ENCODE data around the gene CCDC91. TPM values are rescaled to one million over a fixed set of nuclear protein-coding genes. Genes with fewer than 3 reads are reported as not detected.

The CCDC91 gene
- polyA plus RNA-seq, 3 donors from 2014 or later = 46.8 to 60.1 (median 54.3) TPM

GRCh38 chr12:28172434-28173030 lies 17.7 kb upstream of the CCDC91 start:
- peaks cover 0 to 4% (median 0%) of the 10 kb centered on the region in 3 donors for H3K36me3 Mint-ChIP-seq
- no peak overlapping the region for H3K4me3 Mint-ChIP-seq
- H3K9me3 Mint-ChIP-seq = no peaks in the 10 kb centered on the region
- no peak for DNase-seq
- H3K4me1 Mint-ChIP-seq = no peaks in the 10 kb centered on the region
- peaks cover 4% of the 10 kb centered on the region in 3 donors for H3K27me3 Mint-ChIP-seq (ENCODE audit: low read depth in 3 of 3)
- no peak overlapping the region for H3K27ac Mint-ChIP-seq

GRCh38 chr12:28173440-28173839 lies 16.8 kb upstream of the CCDC91 start:
- H3K36me3 Mint-ChIP-seq = peaks cover 0 to 4% (median 0%) of the 10 kb centered on the region in 3 donors
- H3K9me3 Mint-ChIP-seq = no peaks in the 10 kb centered on the region
- DNase-seq = no peak
- H3K27ac Mint-ChIP-seq = no peak overlapping the region
- no peaks in the 10 kb centered on the region for H3K4me1 Mint-ChIP-seq
- H3K27me3 Mint-ChIP-seq (ENCODE audit: low read depth in 3 of 3) = peaks cover 4% of the 10 kb centered on the region in 3 donors
- H3K4me3 Mint-ChIP-seq = no peak overlapping the region

GRCh38 chr12:28175098-28175589 lies 15.1 kb upstream of the CCDC91 start:
- H3K27ac Mint-ChIP-seq = no peak overlapping the region
- no peak overlapping the region for H3K4me3 Mint-ChIP-seq
- H3K27me3 Mint-ChIP-seq (ENCODE audit: low read depth in 3 of 3) = peaks cover 4 to 7% (median 4%) of the 10 kb centered on the region in 3 donors
- H3K4me1 Mint-ChIP-seq = no peaks in the 10 kb centered on the region
- peaks cover 0 to 4% (median 0%) of the 10 kb centered on the region in 3 donors for H3K36me3 Mint-ChIP-seq
- no peak for DNase-seq
- H3K9me3 Mint-ChIP-seq = no peaks in the 10 kb centered on the region

- Mint-ChIP-seq H3K4me1 (no peaks in the 10 kb centered on the region), H3K27me3 (ENCODE audit: low read depth in 3 of 3) (peaks cover 4 to 7% (median 4%) of the 10 kb centered on the region in 3 donors), H3K4me3 (no peak overlapping the region), H3K9me3 (no peaks in the 10 kb centered on the region), H3K36me3 (peaks cover 0 to 4% (median 0%) of the 10 kb centered on the region in 3 donors), H3K27ac (no peak overlapping the region)
- DNase-seq = no peak
These were observed 14.0 kb upstream of the CCDC91 start for GRCh38 chr12:28176295-28176694.

- no peaks in the 10 kb centered on the region for H3K4me1 Mint-ChIP-seq
These were observed 12.8 kb upstream of the CCDC91 start for GRCh38 chr12:28177461-28177860.

GRCh38 chr12:28177905-28178304 lies 12.4 kb upstream of the CCDC91 start:
- Mint-ChIP-seq H3K4me3 (no peak overlapping the region), H3K4me1 (no peaks in the 10 kb centered on the region), H3K27ac (no peak overlapping the region), H3K9me3 (no peaks in the 10 kb centered on the region), H3K36me3 (peaks cover 2 to 4% (median 4%) of the 10 kb centered on the region in 3 donors), H3K27me3 (ENCODE audit: low read depth in 3 of 3) (peaks cover under 1 to 6% (median 4%) of the 10 kb centered on the region in 3 donors)
- no peak for DNase-seq

More at GRCh38 chr12:28177461-28177860, 12.8 kb upstream of the CCDC91 start:
- H3K36me3 Mint-ChIP-seq = peaks cover 4% of the 10 kb centered on the region in 3 donors
- DNase-seq = no peak
- no peak overlapping the region for H3K27ac Mint-ChIP-seq
- H3K27me3 Mint-ChIP-seq (ENCODE audit: low read depth in 3 of 3) = peaks cover 2 to 7% (median 4%) of the 10 kb centered on the region in 3 donors
- no peaks in the 10 kb centered on the region for H3K9me3 Mint-ChIP-seq
- no peak overlapping the region for H3K4me3 Mint-ChIP-seq

- DNase-seq = no peak
- peaks cover 0 to 4% (median 4%) of the 10 kb centered on the region in 3 donors for H3K36me3 Mint-ChIP-seq
- no peak overlapping the region for H3K4me3 Mint-ChIP-seq
- H3K9me3 Mint-ChIP-seq = peaks cover 0 to 2% (median 0%) of the 10 kb centered on the region in 6 donors
- H3K4me1 Mint-ChIP-seq = no peaks in the 10 kb centered on the region
- H3K27ac Mint-ChIP-seq = no peak overlapping the region
- H3K27me3 Mint-ChIP-seq (ENCODE audit: low read depth in 3 of 3) = peaks cover 0 to 4% (median 4%) of the 10 kb centered on the region in 3 donors
These were observed 11.5 kb upstream of the CCDC91 start for GRCh38 chr12:28178775-28179174.

GRCh38 chr12:28180786-28181185 lies 9.5 kb upstream of the CCDC91 start:
- H3K4me3 Mint-ChIP-seq = no peak overlapping the region
- H3K27me3 Mint-ChIP-seq (ENCODE audit: low read depth in 3 of 3) = peaks cover 0 to 4% (median 2%) of the 10 kb centered on the region in 3 donors
- DNase-seq = no peak
- peaks cover 0 to 4% (median 4%) of the 10 kb centered on the region in 3 donors for H3K36me3 Mint-ChIP-seq
- no peaks in the 10 kb centered on the region for H3K4me1 Mint-ChIP-seq
- no peak overlapping the region for H3K27ac Mint-ChIP-seq
- H3K9me3 Mint-ChIP-seq = peaks cover 0 to 2% (median 0%) of the 10 kb centered on the region in 6 donors

- Mint-ChIP-seq H3K27me3 (ENCODE audit: low read depth in 3 of 3) (peaks cover 0 to 2% (median 2%) of the 10 kb centered on the region in 3 donors), H3K27ac (no peak overlapping the region), H3K4me3 (no peak overlapping the region), H3K36me3 (peaks cover 4 to 8% (median 7%) of the 10 kb centered on the region in 3 donors), H3K4me1 (peaks cover 5 to 7% of the 10 kb centered on the region in 2 donors), H3K9me3 (peaks cover 0 to 5% (median 0%) of the 10 kb centered on the region in 6 donors)
- DNase-seq = no peak
These were observed 5.9 kb upstream of the CCDC91 start for GRCh38 chr12:28184375-28184774.

GRCh38 chr12:28186500-28186899 lies 3.8 kb upstream of the CCDC91 start:
- H3K36me3 Mint-ChIP-seq = peaks cover 3 to 8% (median 7%) of the 10 kb centered on the region in 3 donors
- no peak overlapping the region for H3K27ac Mint-ChIP-seq
- peaks cover 23 to 24% of the 10 kb centered on the region in 2 donors for H3K4me1 Mint-ChIP-seq
- H3K4me3 Mint-ChIP-seq = no peak overlapping the region
- peaks cover 0 to 5% (median 0%) of the 10 kb centered on the region in 6 donors for H3K9me3 Mint-ChIP-seq
- H3K27me3 Mint-ChIP-seq (ENCODE audit: low read depth in 3 of 3) = peaks cover 2 to 9% (median 9%) of the 10 kb centered on the region in 3 donors
- DNase-seq = no peak

- H3K4me1 Mint-ChIP-seq = peaks cover 44 to 54% of the 10 kb centered on the region in 2 donors
- H3K4me3 Mint-ChIP-seq = peak overlapping the region; percentile 88 to 96 (median 95)
- H3K27ac Mint-ChIP-seq = peak overlapping the region; percentile 92 to 97 (median 96)
- no peak for DNase-seq
- peaks cover 0 to 8% (median 7%) of the 10 kb centered on the region in 3 donors for H3K36me3 Mint-ChIP-seq
- peaks cover 0 to 3% (median 0%) of the 10 kb centered on the region in 6 donors for H3K9me3 Mint-ChIP-seq
- H3K27me3 Mint-ChIP-seq (ENCODE audit: low read depth in 3 of 3) = peaks cover 2 to 9% (median 7%) of the 10 kb centered on the region in 3 donors
These were observed 404 bp upstream of the CCDC91 start for GRCh38 chr12:28189784-28190320.

GRCh38 chr12:28191051-28192048 lies 1.1 kb downstream of the CCDC91 start:
- Mint-ChIP-seq H3K4me3 (peak overlapping the region; percentile 88 to 96 (median 95)), H3K4me1 (peaks cover 52 to 67% of the 10 kb centered on the region in 2 donors), H3K27ac (peak overlapping the region; percentile 92 to 97 (median 96)), H3K36me3 (peaks cover 0 to 9% (median 8%) of the 10 kb centered on the region in 3 donors), H3K27me3 (ENCODE audit: low read depth in 3 of 3) (peaks cover 2 to 9% (median 7%) of the 10 kb centered on the region in 3 donors), H3K9me3 (peaks cover 0 to 3% (median 0%) of the 10 kb centered on the region in 6 donors)
- DNase-seq = peak; percentile 42 to 46 (median 45)

GRCh38 chr12:28192125-28192524 lies 1.9 kb downstream of the CCDC91 start:
- Mint-ChIP-seq H3K27ac (peak overlapping the region; percentile 92 to 97 (median 96)), H3K4me3 (peak overlapping the region; percentile 88 to 96 (median 95)), H3K27me3 (ENCODE audit: low read depth in 3 of 3) (peaks cover 2 to 8% (median 7%) of the 10 kb centered on the region in 3 donors), H3K4me1 (peaks cover 56 to 69% of the 10 kb centered on the region in 2 donors), H3K9me3 (peaks cover 0 to 3% (median 0%) of the 10 kb centered on the region in 6 donors), H3K36me3 (peaks cover 0 to 10% (median 8%) of the 10 kb centered on the region in 3 donors)
- DNase-seq = no peak
